Endothelial cell of umbilical vein (primary cell): ENCODE results near the gene ZNF565.

Source experiments
- CTCF ChIP-seq, 2 donors: IDR thresholded peaks; 1 replicate in 1 of 2; 2 replicates in 1 of 2; pipeline ENCODE4 v1.5.1; 2011; ENCODE audit warnings: low read length in 2 of 2, mild to moderate bottlenecking in 2 of 2, moderate library complexity in 2 of 2, control low read depth in 1 of 2, inconsistent platforms in 1 of 2, low read depth in 1 of 2; ENCODE audit not compliant: insufficient read depth in 1 of 2; ENCODE audit errors: extremely low read depth in 1 of 2
- EZH2 ChIP-seq: IDR thresholded peaks from 2 replicates; pipeline ENCODE4 v1.6.1; 2012; ENCODE audit warnings: borderline replicate concordance, low read depth, mild to moderate bottlenecking, moderate library complexity, low read length, inconsistent platforms; ENCODE audit not compliant: severe bottlenecking
- FOS ChIP-seq: IDR thresholded peaks from 2 replicates; pipeline ENCODE4 v1.6.1; 2011; ENCODE audit warnings: mild to moderate bottlenecking, low read length, moderate library complexity, borderline replicate concordance; ENCODE audit not compliant: insufficient read depth
- GATA2 ChIP-seq: IDR thresholded peaks from 2 replicates; pipeline ENCODE4 v1.7.0; 2011; ENCODE audit warnings: low read depth, mild to moderate bottlenecking, moderate library complexity, mixed read lengths, low read length; ENCODE audit not compliant: insufficient read length, insufficient read depth
- MAX ChIP-seq: IDR thresholded peaks from 2 replicates; pipeline ENCODE4 v1.6.1; 2011; ENCODE audit not compliant: insufficient read depth, insufficient read length
- MYC ChIP-seq: IDR thresholded peaks from one replicate; pipeline ENCODE4 v1.6.1; 2011; ENCODE audit warnings: mild to moderate bottlenecking, low read depth, low read length
- POLR2A ChIP-seq: IDR thresholded peaks from 2 replicates; pipeline ENCODE4 v1.6.1; 2012; ENCODE audit warnings: low read depth, mild to moderate bottlenecking, control low read depth, low read length
- POLR2AphosphoS5 ChIP-seq: IDR thresholded peaks from 2 replicates; pipeline ENCODE4 v1.6.1; 2012; ENCODE audit warnings: low read depth, mild to moderate bottlenecking, control low read depth, low read length, moderate library complexity; ENCODE audit not compliant: insufficient read depth

- TF ChIP-seq CTCF (IDR thresholded peaks at IDR 0.05; ENCODE audit: extremely low read depth in 1 of 2, insufficient read depth in 1 of 2, low read depth in 1 of 2, low read length in 2 of 2) (no peak), EZH2 (no peak), POLR2A (no peak), POLR2AphosphoS5 (no peak), MYC (no peak), MAX (no peak), GATA2 (no peak), FOS (no peak)
These were observed 31.2 kb downstream of the ZNF565 start for GRCh38 chr19:36183245-36183628.
